ENCODE results near the gene PHC1.

The PHC1 gene

GRCh38 chr12:8904665-8905064 is 9.6 kb upstream of the PHC1 start:
- Mint-ChIP-seq H3K4me3 (no peak overlapping the region), H3K27ac (no peak overlapping the region), H3K36me3 (ENCODE audit: low read depth) (peaks cover 8% of the 10 kb centered on the region), H3K4me1 (peaks cover 21% of the 10 kb centered on the region), H3K9me3 (peaks cover 17% of the 10 kb centered on the region), H3K27me3 (ENCODE audit: low read depth, poor library complexity) (no peaks in the 10 kb centered on the region)
- TF ChIP-seq CTCF (IDR thresholded peaks at IDR 0.05): no peak
- DNase-seq: no peak

- peaks cover 8% of the 10 kb centered on the region for H3K36me3 Mint-ChIP-seq (ENCODE audit: low read depth)
These were observed 8.8 kb upstream of the PHC1 start for GRCh38 chr12:8905546-8905945.

GRCh38 chr12:8906266-8907180 is 7.8 kb upstream of the PHC1 start:
- Mint-ChIP-seq H3K4me1 (peaks cover 28% of the 10 kb centered on the region), H3K4me3 (no peak overlapping the region), H3K27ac (peak overlapping the region; percentile 32), H3K27me3 (ENCODE audit: low read depth, poor library complexity) (no peaks in the 10 kb centered on the region), H3K36me3 (ENCODE audit: low read depth) (peaks cover 8% of the 10 kb centered on the region), H3K9me3 (peaks cover 7% of the 10 kb centered on the region)
- no peak for TF ChIP-seq CTCF (IDR thresholded peaks at IDR 0.05)
- no peak for DNase-seq

More at GRCh38 chr12:8905546-8905945, 8.8 kb upstream of the PHC1 start:
- peaks cover 12% of the 10 kb centered on the region for H3K9me3 Mint-ChIP-seq
- H3K27me3 Mint-ChIP-seq (ENCODE audit: low read depth, poor library complexity): no peaks in the 10 kb centered on the region
- no peak for TF ChIP-seq CTCF (IDR thresholded peaks at IDR 0.05)
- no peak overlapping the region for H3K4me3 Mint-ChIP-seq
- H3K4me1 Mint-ChIP-seq: peaks cover 21% of the 10 kb centered on the region
- H3K27ac Mint-ChIP-seq: peak overlapping the region; percentile 32
- DNase-seq: no peak

- H3K4me3 Mint-ChIP-seq: no peak overlapping the region
- peak overlapping the region; percentile 71 for H3K27ac Mint-ChIP-seq
- no peak for DNase-seq
- peaks cover 38% of the 10 kb centered on the region for H3K4me1 Mint-ChIP-seq
- H3K36me3 Mint-ChIP-seq (ENCODE audit: low read depth): peaks cover 5% of the 10 kb centered on the region
- H3K9me3 Mint-ChIP-seq: peaks cover 4% of the 10 kb centered on the region
- TF ChIP-seq CTCF (IDR thresholded peaks at IDR 0.05): no peak
- H3K27me3 Mint-ChIP-seq (ENCODE audit: low read depth, poor library complexity): no peaks in the 10 kb centered on the region
These were observed 6.8 kb upstream of the PHC1 start for GRCh38 chr12:8907513-8907912.

GRCh38 chr12:8909752-8910151 is 4.6 kb upstream of the PHC1 start:
- Mint-ChIP-seq H3K27me3 (ENCODE audit: low read depth, poor library complexity) (no peaks in the 10 kb centered on the region), H3K9me3 (no peaks in the 10 kb centered on the region), H3K27ac (no peak overlapping the region), H3K4me1 (peaks cover 55% of the 10 kb centered on the region), H3K4me3 (no peak overlapping the region), H3K36me3 (ENCODE audit: low read depth) (no peaks in the 10 kb centered on the region)
- TF ChIP-seq CTCF (IDR thresholded peaks at IDR 0.05): no peak
- no peak for DNase-seq
